Activated T-cell treated with anti-CD3 and anti-CD28 coated beads, Interleukin-2, amount 50 U/mL, for 48 hours (primary cell): Measurements from ENCODE around the gene JUNB.

Source experiments
- DNase-seq, 2 experiments: peaks; one replicate each; pipeline ENCODE4 v3.0.0-alpha.2; 2020

The JUNB gene

DNA sequence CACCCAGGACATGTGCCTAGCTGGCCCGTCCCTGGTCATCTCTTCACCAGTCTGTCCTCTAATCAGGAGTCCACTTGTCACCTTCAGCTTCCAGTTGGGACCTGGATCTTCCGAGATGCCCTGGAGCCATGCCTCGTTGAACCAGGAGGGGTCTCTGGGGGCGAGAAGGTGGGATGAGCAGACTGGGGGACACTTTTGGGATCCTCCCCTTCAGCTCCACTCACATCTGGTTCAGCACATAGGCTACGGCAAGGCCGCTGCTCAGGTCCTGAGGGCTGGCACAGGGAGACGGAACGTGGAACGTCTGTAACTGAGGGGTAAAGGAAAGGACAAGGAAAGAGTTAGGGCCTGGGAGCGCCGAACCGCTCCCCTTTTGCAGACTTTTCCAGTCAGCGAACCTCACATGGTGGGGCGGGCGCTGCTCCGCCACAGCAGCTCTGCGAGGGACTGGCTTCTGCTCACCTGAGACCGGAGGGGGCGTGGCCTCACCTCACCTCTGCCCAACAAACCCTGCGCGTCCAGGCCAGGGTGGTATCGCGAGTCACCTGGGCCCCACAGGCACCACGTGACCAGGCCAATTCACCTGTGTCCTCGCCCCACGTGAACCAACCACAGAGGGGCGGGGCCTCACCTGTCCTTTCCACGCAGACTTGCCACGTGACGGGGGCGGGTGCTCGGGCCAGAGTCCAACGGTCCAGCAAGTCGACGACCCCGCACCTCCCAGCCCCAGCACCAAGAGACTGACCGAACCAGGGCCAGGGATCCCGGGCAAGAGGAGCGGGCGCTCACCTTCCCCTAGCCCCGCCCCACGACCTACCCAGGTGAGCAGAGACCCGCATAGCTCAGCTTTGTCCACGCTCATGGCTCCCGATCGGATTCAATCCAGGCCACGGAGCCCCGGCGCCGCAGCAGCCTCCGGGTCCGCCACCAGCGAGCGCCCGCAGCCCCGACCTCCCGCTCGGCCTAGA is 16.4 kb upstream of the JUNB start, which contains the start of gene HOOK2:
HOOK2 (minus strand) TSS at position 965 of the 968 bp plus-strand sequence; CDS start at position 862, 103 bp downstream.
- peak in 1 of 2 experiments; percentile 39 for DNase-seq

DNA sequence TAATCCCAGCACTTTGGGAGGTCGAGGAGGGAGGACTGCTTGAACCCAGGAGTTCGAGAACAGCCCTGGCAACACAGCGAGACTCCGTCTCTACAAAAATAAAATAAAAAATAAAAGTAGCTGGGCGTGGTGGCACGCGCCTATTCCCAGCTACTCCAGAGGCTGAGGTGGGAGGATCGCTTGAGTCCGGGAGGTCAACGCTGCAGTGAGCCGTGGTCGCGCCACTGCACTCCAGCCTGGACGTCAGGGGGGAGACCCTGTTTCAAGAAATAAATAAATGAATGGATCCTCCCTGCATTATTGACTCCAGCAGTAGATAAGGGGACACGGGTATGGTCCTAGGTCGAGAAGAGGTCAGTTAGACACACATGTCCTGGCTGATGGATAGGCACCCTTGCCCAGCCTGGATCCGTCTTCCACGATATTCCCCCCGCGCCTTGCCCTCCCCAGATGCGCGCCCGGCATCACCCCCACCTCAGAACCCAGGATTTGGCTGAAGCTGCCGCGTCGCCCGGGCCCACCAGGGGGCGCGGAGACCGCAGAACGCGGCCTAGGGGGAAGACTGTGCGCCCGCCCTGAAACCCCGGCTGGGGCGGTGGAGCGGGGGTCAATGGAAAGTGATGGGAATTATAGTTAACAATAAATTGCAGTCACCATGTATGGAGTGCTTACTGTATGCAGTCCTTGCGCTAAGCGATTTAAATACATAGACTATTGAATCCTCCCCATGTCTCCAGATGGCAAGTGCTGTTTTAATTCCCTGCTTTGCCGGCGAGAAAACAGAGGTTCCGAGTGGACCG is 13.9 kb upstream of the JUNB start:
- DNase-seq, result peak; percentile 92 to 93

DNA sequence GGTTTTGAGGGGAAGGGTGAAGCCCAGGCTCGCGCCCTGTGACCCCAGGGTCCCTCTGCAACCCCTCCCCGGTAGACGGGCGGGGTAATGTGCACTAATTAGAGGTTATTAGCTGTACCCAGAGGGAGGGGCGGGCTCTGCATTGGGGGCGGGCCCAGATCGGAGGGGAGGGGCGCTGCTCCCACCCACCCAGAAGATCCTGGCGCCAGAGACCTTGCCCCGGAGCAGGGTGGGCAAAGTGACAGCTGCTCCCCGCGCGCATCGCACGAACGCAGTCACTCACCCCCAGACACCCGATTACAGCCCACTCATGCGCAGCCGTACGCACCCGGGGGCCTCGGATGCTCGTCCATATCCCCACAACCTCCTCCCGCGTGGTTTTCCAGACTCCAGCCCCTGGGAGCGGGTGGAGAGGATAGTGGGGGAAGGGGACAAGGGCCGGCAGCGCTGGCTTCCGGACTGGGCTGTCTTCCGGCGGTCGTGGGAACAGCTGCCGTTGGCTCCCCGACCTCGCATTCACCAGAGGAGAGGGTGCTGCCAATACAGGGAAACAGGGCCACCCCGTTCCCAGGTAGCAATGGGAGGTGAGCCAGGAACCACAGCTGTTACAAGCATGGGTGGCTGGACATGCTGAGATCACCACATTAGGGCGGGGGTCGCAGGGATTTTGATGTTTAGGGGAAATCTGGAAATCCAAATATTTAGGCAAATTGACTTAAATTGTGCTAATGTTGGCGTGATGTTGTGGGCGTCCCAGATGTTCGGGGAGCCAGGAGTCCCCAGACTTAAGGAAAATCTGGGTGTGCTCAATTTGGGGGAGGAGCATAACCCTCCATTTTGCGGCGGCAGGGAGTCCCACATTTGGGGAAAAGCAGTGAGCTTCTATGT is 13.0 kb upstream of the JUNB start:
- peak; percentile 73 to 75 for DNase-seq

DNA sequence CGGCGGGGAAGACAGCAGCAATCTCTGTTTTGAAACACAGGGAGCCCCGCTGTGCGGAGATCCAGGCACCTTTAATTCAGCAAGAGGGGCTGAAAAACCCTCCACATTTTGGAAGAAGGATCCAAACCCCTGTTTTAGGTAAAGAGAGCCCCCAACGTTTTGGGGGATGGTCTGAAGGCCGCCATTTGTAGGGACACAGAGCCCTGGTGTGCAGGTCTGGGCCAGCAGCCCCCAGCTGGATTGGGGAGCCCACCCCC is 12.5 kb upstream of the JUNB start:
- no peak for DNase-seq

DNA sequence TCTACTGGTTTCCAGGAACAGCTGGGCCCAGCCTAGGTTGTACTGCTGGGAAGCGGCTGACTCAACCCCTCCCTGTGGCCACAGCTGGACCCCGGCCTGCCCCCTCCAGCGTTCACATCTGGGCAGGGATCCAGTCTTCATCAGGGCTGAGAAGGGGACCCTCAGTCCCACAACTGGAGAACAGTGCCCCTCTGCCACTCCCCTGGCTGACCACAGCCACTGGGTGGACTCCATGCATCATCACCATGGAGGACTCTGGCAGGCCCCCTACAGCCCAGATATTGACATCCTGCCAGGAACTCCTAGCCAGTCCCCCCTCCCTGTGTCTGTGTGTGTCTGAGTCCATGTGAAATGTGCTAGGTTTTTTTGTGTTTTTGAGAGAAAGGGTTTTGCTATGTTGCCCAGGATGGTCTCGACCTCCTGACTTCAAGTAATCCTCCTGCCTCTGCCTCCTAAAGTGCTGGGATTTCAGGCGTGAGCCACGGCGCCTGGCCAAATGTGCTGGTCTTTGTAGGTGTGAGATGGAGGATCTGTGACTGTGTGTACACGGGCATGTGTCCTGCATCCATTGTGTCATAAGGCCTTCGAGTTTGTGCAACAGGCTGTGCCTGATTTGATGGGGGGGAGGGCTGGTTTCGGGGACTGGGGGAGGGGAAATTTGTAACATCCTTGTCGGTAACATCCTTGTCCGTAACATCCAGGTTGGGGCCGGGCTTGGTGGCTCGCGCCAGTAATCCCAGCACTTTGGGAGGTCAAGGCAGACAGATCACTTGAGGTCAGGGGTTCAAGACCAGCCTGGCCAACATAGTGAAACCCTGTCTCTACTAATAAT is 11.9 kb upstream of the JUNB start:
- peak; percentile 44 to 49 for DNase-seq

DNA sequence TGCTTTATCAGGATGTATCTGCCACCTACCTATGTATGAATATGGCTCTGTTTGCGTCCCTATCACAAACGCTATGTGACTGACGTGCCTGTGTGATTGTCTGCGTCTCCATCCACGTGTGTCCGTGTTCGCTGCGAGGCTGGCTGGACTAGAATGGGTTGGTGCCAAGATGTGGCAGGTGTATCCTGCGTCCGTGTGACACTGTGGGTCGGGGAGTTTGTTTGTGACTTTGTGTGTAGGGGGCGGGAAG is 9.2 kb upstream of the JUNB start:
- DNase-seq, result no peak

DNA sequence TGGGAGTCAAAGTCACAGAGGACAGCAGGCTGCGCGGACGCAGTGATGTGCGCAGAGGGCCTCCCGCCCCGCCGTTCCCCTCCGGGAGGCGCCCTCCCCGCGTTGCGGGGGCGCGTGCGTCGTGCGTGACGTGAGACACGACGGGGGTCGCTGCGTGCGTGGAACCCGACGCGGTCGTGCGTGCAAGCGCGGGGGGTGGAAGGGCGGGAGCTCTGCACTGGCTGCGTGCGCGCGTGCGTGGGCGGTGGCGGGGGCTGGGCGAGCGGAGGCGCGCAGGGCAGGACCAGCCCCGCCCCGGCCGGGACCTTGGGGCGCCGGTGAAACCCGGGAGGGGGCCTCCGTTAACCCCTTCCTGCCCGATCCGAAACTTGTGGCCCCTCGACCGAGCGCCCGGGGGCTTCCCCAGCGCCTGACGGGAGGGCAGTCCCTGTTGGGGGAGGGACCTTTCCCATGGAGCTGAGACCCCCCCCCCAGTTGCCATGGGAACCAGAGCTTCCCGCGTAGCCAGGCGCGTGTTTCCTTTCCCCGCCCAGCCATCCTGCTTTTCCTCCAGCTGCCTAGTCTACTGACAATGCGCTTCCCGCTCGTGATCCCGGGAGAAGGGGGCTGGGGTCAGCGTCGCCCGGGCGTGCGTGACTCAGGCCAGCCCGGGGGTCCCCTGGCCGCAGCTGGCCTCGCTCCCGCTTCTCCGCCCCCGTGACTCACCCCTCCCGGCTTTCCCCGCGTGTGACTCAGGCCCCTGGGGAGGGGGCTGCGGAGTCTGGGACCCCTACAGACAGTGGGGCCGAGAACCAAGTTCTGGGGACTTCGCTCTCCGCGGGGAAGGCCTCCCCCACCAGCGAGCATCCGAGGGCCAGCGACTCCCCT is 8.6 kb upstream of the JUNB start:
- peak; percentile 92 to 94 for DNase-seq

DNA sequence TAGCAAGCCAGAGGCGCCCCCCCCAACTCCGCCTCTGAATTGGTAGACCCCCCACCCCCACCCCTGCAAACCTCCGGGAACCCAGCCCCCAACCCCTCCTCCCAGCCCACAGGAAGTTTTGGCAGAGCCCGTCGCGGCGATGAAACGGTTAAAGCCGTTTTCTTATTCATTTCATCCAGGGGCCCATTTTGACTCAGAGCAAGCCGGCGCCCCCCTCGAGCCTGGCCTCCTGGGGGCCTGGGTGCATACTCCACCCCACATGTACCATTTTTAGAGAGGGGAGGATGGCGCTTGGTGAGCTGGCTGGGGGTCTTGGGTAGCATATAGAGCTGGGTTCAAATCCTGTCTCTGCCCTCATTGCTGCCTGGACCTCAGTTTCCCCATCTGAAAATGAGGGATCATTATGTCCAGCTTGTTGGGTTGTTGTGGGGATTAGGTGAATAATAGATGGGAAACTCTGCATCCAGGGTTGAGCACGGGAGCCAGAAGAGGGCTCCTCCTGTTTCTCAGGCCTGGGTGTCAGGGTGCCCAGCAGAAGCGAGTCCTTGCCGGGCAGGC is 7.9 kb upstream of the JUNB start:
- DNase-seq, result no peak

DNA sequence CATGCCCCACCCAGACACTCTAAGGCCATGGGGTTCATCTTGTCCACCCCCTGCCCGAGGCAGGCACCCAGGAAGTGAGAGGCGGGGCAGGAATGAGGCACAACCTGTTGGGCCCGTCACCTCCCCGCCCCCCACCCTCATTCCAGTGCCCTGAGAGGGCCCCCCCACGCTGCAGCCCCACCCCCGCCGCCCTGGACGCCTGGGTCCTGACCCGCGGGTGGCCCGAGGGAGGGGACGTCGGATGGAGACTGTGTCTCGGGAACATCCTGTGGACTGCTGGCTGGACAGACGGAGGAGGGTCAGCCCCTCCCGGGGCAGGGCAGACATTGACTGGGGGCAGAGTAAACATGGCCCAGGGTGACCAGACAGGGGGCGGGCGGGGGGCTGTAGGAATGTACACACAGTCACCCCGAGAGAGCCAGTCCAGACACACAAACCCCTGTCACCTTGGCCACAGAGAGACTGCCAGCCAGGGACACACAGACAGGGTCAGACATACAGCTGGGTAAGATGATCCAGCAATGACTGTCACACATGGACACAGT is 7.4 kb upstream of the JUNB start:
- peak; percentile 49 to 61 for DNase-seq

DNA sequence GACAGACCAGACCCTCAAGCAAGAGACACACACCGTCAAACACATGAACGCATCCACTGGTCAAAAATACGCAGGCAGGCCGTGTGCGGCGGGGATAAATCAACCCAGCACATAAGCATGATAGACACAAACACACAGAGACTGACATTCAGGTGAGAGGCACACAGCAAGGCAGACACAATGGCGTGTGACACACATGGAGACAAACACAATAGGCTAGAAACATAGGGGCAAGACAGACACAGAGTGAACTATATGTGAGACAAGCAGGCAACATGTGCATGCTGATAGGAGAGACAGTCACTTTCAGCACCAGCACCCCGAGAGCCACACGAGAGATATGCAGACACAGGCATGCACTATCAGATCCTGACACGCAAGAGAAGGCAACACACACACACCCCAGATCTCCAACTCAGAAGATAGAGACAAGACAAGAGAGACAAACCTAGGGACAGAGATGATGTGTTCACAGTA is 6.9 kb upstream of the JUNB start:
- DNase-seq, result no peak

DNA sequence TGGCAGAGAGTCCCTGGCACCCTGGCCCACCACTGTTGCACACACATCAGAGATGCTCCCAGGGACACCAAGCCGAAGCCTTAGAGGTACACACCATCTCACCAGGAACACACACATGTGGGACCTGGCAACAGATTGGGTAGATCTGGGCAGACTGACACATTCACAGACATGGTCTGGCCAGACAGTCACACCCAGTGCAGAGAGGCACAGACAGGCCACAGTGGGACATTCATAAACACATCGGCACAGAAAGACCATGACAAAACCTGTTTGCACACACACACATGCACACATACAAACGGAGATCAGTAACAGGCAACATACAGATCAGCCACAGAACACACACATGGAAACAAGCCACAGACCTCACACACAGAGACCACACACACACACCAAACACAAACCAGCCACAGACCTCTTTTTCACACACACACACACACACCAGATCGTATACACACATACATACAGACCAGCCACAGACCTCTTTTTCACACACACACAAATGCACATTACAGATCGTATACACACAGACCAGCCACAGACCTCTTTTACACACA is 6.3 kb upstream of the JUNB start:
- peak; percentile 56 to 59 for DNase-seq

DNA sequence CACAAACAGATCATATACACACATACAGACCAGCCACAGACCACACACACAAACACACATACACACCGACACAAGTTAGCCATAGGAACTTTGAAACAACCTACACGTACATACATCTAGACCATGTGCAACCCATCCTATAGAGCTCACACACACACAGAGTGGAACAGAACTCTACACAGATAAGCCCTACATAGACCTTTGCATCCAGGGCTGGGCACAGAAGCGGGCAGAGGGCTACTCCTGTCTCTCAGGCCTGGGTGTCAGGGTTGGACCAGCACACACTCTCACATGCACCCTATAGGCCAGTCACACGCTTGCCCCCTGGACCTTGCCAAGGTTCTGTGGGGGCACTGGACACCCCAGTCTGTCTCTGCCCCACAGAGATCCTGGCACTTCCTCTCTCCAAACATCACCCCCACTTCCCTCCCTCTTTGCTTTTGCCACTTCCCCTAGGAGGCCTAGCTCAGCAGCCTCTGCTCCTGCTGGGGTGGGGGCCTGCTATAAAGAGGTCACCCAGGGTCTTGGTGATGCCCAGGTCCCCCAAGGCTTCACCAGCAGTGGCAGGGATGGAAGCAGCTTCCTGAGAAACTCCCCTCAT is 5.8 kb upstream of the JUNB start:
- DNase-seq, result peak in 1 of 2 experiments; percentile 44

DNA sequence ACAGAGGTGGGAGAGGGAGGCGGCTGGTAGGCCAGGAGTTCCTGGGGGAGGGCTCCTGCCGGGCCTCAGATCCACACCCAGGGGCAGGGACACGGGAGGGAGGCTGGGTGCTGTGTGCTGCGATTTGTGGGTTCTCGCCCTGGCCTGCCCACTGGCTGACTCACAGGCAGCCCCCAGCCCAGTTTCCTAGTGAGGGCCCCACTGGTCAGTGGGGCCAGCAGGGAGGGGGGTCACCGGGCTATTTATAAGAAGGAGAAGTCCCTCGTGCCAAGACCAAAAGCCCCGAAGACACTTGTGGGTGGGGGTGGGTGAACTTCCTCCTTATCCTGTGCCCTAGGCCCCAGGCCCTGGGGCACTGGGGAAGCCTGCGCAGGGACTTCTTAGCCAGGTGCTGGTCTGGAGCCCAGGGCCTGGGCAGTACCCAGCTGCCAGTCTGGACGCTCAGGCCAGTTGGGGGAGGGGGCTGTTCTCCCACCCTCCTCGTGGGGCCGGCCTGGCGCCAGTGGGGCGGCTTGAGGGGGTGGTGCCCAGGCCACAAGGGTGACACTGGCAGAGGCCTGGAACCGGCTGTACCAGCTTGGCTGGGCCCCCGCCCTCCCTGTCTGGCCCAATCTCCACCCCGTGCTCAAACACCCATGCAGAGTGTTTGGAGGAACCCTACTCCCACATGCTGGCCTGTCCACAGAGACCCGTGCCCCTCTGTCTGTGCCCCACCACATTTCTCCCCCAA is 5.0 kb upstream of the JUNB start:
- DNase-seq, result peak in 1 of 2 experiments; percentile 46

DNA sequence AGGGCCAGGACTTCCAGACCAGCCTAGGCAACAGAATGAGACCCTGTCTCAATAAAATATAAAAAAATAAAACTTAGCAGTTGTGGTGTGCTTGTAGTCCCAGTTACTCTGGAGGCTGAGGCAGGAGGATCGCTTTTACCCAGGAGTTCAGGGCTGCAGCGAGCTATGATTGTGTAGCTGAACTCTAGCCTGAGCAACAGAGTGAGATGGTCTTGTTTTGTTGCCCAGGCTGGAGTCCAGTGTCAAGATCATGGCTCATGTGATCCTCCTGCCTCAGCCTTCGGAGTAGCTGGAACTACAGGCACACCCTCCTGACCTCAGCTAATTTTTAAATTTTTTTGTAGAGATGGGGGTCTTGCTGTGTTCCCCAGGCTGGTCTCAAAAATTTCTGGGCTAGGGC is 4.3 kb upstream of the JUNB start:
- no peak for DNase-seq

DNA sequence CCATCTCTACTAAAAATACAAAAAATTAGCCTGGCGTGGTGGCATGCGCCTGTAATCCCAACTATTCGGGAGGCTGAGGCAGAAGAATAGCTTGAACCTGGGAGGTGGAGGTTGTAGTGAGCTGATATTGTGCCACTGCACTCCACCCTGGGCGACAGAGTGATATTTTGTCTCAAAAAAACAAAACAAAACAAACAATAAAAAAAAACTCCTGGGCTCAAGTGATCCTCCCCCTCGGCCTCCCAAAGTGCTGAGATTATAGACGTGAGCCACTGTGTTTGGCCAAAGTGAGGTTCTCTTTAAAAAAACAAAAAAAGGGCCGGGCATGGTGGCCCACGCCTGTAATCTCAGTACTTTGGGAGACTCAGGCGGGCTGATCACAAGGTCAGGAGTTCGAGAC is 3.8 kb upstream of the JUNB start:
- DNase-seq, result no peak

DNA sequence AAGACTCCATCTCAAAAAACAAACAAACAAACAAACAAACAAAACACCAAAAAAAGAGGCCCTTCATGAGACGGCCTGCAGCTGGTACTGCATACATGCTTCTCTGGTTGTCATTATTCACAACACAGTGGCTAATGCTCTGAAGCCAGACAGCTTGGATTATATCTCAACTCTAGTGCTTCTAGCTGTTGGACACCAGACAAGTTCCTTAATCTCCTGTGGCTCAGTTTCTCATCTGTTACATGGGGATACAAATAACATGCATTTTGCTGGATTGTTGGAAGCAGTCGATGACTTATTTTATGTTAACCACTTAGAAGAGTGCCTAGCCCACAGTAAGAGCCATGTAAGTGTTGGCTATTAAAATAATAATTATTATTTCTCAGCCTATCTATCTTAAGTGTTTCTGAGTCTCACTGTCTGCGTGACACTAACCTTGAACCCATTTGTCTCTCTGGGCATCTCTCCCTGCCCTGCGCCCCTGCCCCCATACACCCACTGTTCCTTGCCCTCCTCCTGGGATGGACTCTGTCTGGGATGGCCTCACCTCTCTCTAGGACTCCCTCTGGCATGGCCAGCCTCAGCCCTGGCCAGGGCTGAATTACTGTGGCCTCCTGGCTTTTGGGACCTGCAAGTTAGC is 3.1 kb upstream of the JUNB start:
- DNase-seq, result no peak

DNA sequence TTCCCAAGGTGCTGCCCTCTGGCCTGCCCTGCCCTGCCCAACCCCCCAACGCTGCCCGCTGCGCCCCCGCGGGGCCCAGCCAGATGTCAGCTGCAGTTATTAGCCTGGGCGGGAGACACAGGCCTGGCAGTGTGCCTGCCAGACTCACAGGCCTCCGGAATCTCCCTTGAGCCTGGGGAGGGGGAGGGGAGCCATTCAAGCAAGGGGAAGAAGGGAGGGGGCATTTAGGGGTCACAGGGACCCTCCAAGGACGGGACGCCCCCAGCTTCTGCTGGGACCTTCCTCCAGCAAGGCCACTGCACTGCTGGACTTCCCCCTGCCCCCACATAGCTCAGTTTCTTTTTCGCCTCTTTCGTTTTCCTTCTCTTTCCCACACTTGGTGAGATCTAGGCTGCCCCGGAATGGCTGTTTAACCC is 2.6 kb upstream of the JUNB start:
- peak; percentile 64 to 68 for DNase-seq

DNA sequence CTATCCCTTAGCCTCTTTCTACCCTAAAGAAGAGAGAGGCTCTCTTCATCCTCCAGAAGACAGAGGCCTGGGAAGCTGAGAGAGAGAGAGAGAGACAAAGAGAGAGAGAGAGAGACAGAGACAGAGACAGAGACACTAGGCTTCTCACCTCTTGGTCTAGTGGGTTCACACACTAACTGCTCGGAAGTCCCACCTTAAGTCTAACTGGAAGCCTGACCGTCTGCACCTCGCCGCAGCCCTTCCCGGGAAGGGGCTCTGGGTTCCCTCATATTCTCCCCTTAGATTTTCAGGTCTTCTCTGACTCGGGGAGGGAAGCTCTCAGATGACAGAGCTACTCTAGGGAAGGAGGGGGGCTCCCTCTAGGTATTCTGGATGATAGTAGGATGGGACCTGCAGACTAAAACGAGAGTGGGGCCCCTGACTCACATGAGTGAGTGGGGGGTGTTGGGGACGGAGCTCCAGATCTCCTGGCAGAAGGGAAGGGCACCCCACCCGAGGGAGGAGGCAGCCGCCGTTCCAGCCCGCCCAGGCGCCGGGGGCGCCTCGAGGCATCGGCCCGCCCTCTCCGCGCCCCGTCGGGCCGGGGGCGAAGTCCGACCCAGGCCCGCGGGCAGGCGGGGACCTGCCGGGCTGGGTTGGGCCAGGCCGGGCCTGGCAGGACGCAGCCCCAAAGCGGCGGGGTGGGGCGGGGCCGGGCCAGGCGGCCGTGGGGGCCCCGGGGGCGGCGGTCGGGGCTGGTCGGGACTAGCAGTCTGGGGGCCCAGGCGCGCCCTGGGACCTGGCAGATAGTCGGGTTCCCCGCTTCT is 2.0 kb upstream of the JUNB start:
- no peak for DNase-seq
